Stimulated activated CD8-positive, alpha-beta memory T cell treated with anti-CD3 and anti-CD28 coated beads, Interleukin-12 subunit alpha, Interleukin-12 subunit beta, amount 100 ng/mL, for 24 hours (primary cell): Measurements from ENCODE around the gene ZNF492.

Experiments used
- DNase-seq: peaks from one replicate; pipeline ENCODE4 v3.0.0-alpha.2; 2020; ENCODE audit errors: extremely low read depth

Gene ZNF492

GRCh38 chr19:22633706-22634449 is at the start of gene ZNF492:
Gene ZNF492, plus strand, starts transcription at chr19:22634324. Its CDS starts 19,076 bp downstream, at chr19:22653400.
- peak; percentile 47 for DNase-seq

DNA sequence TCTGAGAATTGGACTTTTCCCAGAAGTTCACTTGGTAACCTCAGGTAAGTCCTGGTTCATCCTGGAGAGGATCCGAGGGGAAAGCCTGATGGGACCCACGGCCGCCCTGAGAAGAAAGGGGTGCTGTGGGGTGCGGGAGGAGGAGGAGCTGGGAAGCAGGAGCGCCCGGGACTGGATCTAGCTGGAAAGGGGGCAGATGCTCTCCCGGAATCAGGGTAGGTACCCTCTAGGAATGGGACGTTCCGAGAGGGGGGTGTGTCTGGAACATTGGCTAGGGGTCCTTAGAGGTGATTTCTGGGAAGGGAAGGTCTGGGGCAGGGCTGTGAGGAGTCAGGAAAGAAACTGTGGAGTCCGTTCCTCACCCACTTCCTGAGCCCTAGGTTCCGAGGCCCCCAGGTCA is 38.7 kb upstream of the ZNF492 start:
- DNase-seq = no peak

- no peak for DNase-seq
Observed at GRCh38 chr19:22595918-22596341, 38.2 kb upstream of the ZNF492 start.

DNA sequence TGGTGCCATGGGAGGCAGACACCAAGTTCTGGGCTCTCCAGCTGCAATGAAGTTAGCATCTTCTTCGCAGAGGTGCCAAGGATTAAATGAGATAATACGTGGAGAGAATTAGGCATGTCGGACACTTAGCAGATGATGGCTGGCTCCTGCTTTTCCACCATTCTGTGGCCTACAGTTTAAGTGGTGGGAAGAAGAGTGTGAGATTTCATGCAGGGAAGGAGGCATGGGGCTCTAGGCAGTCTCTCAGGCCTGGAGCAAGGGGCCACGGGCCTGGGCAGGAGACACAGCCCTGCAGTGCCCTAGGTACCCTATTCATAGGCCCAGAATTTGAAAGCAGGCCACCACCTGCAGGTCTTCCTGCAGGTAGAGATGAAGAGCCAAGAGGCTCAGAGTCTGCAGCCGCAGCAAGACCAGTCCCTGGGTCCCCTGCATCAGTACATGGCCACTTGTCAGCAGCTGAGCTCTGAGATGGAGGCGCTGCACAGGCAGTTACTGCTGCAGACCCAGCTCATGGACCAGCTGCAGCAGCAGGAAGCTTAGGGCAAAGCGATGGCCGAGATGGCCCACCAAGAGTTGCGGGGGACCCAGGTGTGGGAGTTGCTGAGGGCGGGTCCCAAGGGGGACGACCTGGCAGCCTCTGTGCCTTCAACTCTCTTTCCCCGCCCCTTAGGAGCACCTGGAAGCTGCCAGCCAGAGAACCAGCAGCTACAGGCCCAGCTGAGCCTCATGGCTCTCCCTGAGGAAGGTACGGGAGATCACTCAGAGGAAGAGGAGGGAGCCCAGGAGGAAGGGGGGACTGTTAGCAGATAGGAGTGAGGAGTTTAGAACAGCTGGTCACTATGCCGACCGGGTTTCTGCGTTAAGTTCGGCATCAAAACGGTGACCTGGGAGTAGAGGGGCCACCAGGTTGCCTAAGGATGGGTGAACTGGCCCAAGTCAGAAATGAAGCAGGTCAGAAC is 33.2 kb upstream of the ZNF492 start:
- DNase-seq = no peak

GRCh38 chr19:22601906-22602630 is 32.1 kb upstream of the ZNF492 start:
- no peak for DNase-seq

DNA sequence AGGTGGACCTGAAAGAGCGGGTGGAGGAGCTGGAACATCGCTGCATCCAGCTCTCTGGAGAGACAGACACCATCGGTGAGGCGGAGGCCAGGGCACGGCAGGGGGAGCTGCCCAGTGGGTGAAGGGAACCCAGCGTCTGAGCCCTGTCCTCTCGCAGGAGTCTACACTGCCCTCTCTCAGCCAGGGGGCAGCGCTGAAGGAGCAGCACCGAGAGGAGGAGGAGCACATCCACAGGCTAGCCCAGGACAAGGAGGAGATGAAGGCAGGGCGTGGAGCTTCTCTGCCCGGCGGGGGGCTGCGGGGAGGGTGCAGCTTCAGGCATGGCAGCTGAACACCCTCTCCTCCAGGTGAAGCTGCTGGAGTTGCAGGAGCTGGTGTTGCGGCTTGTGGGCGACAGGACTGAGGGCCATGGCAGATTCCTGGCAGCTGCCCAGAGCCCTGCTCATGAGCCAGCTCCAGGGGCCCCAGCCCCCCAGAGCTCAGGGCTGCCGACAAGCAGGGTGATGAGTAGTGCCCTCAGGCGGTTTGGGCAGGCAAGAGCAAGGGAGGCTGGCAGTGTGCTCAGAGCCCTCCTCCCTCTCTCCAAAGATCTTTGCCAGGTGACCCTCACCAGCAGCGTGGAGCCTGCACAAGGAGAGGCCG is 31.4 kb upstream of the ZNF492 start:
- no peak for DNase-seq

GRCh38 chr19:22603518-22604440 is 30.3 kb upstream of the ZNF492 start:
- no peak for DNase-seq

DNA sequence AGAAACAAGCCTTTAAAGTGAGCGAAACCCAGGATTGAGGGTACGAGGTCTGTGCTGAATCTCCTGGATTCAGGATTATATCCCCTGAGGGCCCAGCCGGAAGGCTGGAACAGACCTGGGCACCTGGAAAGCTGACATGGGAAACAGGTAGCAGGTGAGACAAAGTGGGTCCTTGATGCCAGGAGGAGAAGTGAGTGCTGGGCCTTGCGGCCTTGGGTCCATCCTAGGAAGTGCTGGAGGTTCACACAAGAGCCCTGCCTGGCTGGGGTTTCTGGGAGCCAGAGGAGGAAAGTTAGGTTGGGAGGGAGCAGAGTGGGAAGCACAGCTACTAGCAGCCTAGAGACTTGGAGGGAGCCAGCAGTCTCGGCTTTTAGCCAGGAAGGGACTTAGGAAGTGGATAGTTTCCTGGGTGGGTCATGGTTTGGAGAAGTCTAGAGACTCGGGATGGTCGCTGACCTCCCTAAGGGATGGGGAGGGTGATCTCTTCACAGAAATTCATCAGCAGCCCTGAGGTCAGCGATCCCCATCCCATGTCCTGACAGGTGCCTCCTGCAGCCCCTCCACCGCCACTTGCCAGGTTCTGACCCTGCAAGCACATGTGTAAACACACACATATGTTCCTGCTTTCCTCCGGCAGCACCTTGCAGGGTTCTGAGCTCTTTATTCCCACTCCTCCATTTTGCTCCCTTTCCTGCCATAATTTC is 29.4 kb upstream of the ZNF492 start:
- no peak for DNase-seq

DNA sequence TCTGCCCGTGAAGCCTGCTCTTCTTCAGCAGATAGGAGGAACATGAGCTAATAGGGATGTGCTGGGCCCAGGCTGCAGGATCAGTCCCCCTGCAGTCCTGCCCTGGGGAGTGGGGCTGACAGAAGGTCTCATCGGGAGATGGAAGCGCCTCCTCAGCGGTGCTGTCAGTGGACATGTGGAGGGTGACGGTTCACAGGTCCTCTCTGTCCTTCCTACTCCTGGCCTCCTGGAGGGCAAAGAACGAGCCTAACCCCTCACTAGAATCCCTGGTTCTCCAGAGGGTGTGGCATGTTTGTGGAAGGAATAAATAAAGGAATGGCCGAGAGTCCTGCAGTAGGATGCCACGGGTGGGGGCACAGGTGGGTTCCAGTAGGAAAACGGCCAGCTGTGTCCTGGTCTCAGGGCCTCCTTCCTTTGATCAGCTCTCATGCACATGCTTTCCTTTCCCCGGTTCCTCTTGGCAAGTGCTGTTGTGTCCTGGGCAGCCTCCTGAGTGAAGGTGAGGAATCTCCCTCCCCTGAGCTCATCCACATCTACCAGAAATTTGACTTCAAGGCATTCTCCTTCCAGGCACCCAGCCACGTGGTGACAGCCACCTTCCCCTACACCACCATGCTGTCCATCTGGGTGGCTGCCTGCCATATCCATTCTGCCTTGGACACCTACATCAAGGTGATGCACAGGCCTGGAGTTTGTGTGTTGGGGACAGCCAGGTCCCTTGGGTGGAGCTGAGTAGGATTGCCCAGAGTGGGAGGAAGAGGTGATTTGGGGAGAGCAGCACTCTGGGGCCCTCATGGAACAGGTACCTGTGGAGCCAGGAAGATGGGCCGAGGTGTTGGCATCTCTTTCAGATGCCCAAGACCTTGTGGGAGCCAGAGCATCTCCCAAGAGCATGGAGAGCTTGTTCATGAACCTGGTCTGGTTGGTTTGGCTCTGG is 28.6 kb upstream of the ZNF492 start:
- DNase-seq = no peak

GRCh38 chr19:22606212-22606553 is 27.9 kb upstream of the ZNF492 start:
- DNase-seq = no peak

DNA sequence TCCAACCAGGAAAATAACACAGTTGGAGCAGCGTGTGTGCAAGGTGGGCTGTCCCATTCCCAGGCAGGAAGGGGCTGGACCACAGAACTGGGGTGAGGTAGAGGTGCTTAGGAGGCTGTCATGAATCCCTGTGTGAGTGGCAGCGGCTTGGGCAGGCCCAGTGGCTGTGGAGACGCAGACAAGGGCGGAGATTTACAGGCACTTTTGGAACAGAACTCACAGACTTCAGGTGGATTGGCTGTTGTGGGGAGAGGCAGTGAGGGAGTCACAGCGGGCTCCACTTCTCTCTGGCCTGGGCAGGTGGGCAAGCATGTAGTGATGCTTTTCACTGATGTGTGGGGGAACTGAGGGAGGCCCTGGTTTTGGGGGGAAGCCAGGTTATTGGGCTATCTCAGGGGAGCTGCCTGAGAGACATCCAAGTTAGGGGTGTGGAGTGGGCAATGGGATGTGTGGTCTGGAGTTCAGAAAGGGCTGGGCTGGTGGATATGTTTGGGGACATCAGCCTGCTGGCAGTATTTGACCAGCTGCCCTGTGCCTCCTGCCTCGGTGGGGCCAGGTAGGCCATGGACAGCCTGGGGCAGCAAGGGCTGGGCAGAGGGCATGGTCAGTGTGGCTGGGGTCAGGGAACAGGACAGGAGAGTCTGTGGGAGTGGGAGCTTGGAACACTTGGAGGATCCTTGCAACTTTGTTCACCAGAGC is 27.0 kb upstream of the ZNF492 start:
- DNase-seq = no peak

GRCh38 chr19:22607653-22608430 is 26.3 kb upstream of the ZNF492 start:
- no peak for DNase-seq

- DNase-seq = no peak
Observed at GRCh38 chr19:22608441-22608840, 25.7 kb upstream of the ZNF492 start.

DNA sequence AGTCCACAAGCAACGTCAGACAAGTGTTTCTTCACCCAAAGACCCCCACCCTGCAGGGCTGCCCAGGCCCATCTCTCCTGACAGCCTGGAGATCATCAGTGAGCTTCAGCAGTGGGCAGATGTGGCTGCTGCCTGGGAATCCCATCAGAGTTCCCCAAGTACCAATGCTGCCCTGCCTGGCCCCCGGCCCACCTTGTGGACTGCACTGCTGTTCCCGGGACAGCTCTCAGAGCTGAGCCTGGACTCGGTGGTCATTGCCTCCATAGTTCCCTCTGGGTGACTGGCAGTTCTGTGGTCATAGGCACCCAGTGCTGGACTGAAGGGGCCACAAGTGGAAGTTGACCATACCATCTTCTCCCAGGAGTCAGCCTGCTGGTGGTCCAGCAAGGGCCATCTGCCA is 24.5 kb upstream of the ZNF492 start:
- DNase-seq = no peak

- no peak for DNase-seq
Observed at GRCh38 chr19:22610121-22610520, 24.0 kb upstream of the ZNF492 start.

- DNase-seq = no peak
Observed at GRCh38 chr19:22612316-22612715, 21.8 kb upstream of the ZNF492 start.

- no peak for DNase-seq
Observed at GRCh38 chr19:22616659-22617058, 17.5 kb upstream of the ZNF492 start.
